Skeletal muscle cell (primary cell): ENCODE measurements around the gene POLR2L.

Source experiments
- DNase-seq: peaks from one replicate; pipeline ENCODE4 v3.0.0-alpha.2; 2010; ENCODE audit warnings: low read depth
- H3K4me3 ChIP-seq: 2 replicates; pipeline ENCODE4 v1.5.1; 2011; ENCODE audit warnings: low read depth, mild to moderate bottlenecking, control low read depth, low read length, moderate library complexity

Gene POLR2L

GRCh38 chr11:789943-790342 is 52.4 kb downstream of the POLR2L start, which contains the start of gene CEND1:
Gene CEND1, minus strand, starts transcription at chr11:790090. Its CDS starts 1,514 bp downstream, at chr11:788576.
- H3K4me3 ChIP-seq, result peak within 1 kb of the TSS; percentile 35
- DNase-seq, result no peak
